ENCODE results near the gene OR11L1.

The OR11L1 gene

GRCh38 chr1:247841796-247842195, at the start of gene OR11L1:
Gene OR11L1 (minus strand): TSS chr1:247841896. CDS start chr1:247841896, 0 bp downstream.
- FAIRE-seq: no peak

GRCh38 chr1:247884797-247885413, 43.2 kb upstream of the OR11L1 start:
- peak; percentile 79 for FAIRE-seq

More at GRCh38 chr1:247841796-247842195, at the start of gene OR11L1:
- no peak for DNase-seq (ENCODE audit: insufficient read length, low spot score)

GRCh38 chr1:247883346-247883745, 41.6 kb upstream of the OR11L1 start:
- DNase-seq (ENCODE audit: insufficient read length, low spot score): no peak
- no peak for FAIRE-seq

More at GRCh38 chr1:247884797-247885413, 43.2 kb upstream of the OR11L1 start:
- DNase-seq (ENCODE audit: insufficient read length, low spot score): no peak

GRCh38 chr1:247865416-247865815, 23.7 kb upstream of the OR11L1 start:
- FAIRE-seq (no peak), DNase-seq (ENCODE audit: insufficient read length, low spot score) (no peak)

DNA sequence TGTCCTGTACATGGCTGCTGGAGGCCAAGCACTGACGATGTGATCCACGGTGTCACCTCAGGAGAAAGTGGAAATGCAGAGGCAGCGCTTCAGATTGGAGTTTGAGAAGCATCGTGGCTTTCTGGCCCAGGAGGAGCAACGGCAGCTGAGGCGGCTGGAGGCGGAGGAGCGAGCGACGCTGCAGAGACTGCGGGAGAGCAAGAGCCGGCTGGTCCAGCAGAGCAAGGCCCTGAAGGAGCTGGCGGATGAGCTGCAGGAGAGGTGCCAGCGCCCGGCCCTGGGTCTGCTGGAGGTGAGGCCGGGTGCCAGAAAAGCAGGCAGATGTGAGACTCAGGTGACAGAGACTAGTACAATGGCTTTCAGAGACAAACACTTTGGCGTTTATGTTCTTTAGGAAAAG, 22.9 kb upstream of the OR11L1 start:
- no peak for FAIRE-seq
- DNase-seq (ENCODE audit: insufficient read length, low spot score): no peak

DNA sequence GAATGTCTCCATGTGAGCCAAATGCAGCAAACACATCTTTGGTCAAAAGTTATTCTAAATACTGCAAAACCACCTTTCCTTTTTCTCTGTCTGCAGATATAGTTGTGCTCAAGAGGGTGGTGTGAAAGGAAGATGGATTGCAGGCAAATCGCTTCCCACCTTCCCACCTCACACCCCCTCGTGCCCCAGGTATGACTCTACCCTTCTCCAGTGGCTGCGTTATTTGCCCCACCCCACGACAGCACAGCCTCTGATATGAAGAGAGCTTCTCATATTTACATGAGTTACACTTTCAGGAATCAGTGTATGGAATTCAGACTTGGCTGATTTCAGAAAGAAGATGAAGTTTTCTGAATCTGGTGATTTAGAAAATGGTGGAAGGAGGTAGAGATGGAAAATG, 21.1 kb upstream of the OR11L1 start:
- FAIRE-seq (no peak), DNase-seq (ENCODE audit: insufficient read length, low spot score) (no peak)

DNA sequence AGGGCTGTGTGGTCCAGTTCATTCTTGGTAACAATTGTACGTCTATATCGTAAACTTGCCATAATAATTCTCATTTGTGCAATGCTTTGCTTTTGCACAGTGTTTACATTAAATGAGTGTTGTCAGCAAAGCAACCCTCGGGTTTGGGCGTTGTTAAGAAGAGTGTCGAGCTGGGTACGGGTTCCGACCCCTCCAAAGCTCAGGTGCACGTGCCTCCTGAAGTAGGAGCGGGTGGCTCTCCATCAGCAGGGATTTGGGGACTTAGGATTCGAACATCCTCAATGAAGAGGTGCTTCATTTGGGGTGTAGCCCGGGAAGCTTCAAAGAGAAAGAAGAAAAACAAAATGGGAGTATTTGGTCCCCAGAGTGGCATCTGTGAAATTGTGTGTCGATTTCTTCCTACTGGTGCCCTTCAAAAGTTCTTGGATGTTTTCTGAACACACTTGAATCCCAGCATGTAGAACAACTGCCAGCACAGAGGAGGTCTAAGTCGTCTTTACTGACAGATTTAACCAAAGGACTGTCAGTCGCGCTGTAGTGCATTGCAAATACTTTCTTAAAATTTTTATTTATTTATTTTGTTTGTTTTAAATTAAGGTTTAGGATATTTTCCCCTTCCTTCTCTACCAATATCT, 16.4 kb upstream of the OR11L1 start:
- DNase-seq (ENCODE audit: insufficient read length, low spot score) (no peak), FAIRE-seq (no peak)

GRCh38 chr1:247857069-247857984, 15.6 kb upstream of the OR11L1 start, which contains the start of gene TRIM58:
Gene TRIM58 (plus strand): TSS chr1:247857187. CDS start chr1:247857247, 60 bp downstream.
- DNase-seq (ENCODE audit: insufficient read length, low spot score) (no peak), FAIRE-seq (no peak)

DNA sequence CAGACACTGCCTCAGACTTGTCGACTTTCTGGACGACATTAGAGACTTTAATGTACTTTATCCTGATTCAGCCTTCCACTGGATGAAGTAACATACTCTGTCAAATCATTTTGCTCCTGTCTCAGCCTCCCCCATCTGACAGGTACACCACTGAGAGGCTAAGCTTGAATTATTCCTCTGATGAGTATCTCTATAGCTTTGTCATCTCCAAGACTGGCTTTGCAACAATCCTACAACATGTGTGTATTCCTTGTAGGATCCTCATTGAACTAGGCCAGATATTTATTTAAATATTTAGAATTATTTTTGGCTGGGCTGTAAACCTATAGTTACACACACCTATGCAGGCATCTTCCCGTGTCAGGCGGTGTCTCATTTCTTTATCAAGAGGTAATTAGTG, 14.2 kb upstream of the OR11L1 start:
- FAIRE-seq (no peak), DNase-seq (ENCODE audit: insufficient read length, low spot score) (no peak)

GRCh38 chr1:247854899-247855545, 13.3 kb upstream of the OR11L1 start:
- DNase-seq (ENCODE audit: insufficient read length, low spot score): no peak
- no peak for FAIRE-seq

DNA sequence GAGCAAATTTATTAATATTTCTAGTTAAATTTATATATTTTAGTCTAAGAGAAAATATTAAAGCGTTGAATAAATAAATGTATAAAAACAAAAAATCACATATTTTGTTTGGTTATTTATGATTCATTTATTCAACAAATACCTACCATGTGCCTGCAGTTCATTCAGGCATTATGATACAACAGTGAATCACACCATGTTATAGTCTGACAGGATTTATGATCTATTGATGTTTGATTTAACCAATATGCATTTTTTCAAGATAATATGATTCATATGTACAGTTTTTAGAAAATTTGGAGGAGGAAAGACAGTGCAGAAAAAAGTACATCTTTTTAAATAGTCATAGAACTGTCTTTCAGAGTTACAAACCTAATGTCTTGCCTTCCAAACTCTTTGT, 7.9 kb upstream of the OR11L1 start:
- no peak for FAIRE-seq
- DNase-seq (ENCODE audit: insufficient read length, low spot score): peak; percentile 45

GRCh38 chr1:247848346-247848745, 6.7 kb upstream of the OR11L1 start:
- DNase-seq (ENCODE audit: insufficient read length, low spot score) (no peak), FAIRE-seq (no peak)

GRCh38 chr1:247845693-247846017, 4.0 kb upstream of the OR11L1 start:
- DNase-seq (ENCODE audit: insufficient read length, low spot score) (no peak), FAIRE-seq (no peak)

DNA sequence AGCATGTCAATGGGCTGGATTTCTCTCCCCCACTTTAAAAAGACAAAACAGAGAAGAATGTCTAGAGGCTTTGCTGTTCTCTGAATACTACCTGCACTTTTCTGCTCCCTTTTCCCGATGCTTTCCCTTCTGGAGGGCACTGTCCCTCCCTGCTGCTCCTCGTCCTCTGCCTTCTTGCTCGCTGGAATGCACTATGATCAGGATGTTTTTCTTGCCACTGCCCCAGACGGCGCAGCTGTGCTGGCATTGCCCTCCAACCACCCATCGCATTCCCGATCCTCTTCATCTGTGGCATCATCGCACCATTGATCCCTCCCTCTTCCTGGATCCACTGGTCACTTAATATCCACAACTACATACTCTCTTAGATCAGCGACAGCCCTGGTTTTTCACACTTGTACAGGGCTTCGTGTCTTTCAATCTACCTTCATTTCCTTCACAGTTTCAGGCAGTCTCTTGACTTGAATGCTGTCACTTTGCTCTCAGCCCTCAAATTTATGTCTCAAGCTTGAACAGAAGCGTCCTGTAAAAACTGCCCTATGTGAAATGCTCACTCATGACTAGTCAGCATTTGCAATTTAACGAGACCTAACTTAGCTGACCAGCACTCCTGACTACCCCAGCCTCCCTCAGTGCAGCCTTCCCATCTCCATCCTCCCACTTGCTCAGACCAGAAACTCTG, 3.5 kb upstream of the OR11L1 start:
- FAIRE-seq: no peak

DNA sequence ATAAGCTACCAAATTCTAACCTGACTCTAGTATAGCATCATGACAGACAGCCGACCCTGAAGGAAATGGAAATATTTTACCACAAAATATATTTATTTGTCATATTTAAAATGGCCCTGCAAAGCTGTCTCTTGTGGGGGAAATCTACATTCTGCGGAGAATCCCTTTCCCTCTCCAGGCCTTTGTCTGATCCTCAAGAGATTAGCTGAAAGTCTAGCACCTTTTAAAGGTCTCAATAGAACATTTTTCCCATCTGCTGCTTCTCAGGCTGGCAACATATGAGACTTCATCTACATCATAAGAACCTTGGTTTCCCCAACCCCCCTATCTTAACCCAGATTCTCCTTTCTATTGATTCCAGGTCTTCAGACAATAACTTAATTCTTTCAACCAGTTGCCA, 1.7 kb upstream of the OR11L1 start:
- FAIRE-seq (no peak), DNase-seq (ENCODE audit: insufficient read length, low spot score) (no peak)

More for the DNA sequence above, 3.5 kb upstream of the OR11L1 start:
- DNase-seq (ENCODE audit: insufficient read length, low spot score): no peak

DNA sequence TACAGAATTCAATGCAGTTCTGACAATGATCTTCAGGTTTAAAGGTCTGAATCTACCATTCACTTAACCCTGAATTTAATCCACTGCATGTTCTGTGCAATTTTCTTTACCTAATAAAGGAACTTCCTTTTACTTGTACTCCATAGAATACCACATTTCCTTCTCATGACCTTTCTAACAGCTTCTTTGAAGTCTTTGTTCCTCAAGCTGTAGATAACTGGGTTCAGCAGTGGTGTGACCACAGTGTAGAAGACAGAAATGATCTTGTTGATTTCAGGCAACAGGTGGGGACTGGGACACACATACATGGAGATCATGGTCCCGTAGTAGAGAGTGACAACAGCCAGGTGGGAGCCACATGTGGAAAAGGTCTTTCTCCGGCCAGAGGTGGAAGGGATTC, 878 bp downstream of the OR11L1 start:
- DNase-seq (ENCODE audit: insufficient read length, low spot score) (no peak), FAIRE-seq (no peak)

- FAIRE-seq (no peak), DNase-seq (ENCODE audit: insufficient read length, low spot score) (no peak)
Measured at GRCh38 chr1:247833601-247834000, 8.1 kb downstream of the OR11L1 start.

GRCh38 chr1:247829656-247830055, 12.0 kb downstream of the OR11L1 start:
- FAIRE-seq: no peak
- DNase-seq (ENCODE audit: insufficient read length, low spot score): no peak

DNA sequence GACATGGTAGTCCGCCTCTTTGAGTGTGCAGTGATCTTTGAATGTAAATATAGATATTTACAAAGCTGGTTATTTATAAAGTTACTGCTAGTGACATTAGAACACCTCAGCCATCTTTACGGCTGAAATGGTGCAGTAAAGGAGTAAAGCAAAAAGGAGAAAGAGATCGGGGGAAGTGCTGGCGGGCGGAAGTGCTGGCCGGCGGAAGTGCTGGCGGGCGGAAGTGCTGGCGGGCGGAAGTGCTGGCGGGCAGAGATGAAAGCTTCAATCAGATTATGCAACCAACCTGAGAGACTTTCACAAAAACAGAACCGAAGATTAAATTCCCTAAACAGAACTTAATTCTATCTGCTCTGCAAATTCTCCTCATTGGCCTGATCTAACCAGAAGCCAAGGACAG, 16.3 kb downstream of the OR11L1 start:
- FAIRE-seq (no peak), DNase-seq (ENCODE audit: insufficient read length, low spot score) (no peak)

DNA sequence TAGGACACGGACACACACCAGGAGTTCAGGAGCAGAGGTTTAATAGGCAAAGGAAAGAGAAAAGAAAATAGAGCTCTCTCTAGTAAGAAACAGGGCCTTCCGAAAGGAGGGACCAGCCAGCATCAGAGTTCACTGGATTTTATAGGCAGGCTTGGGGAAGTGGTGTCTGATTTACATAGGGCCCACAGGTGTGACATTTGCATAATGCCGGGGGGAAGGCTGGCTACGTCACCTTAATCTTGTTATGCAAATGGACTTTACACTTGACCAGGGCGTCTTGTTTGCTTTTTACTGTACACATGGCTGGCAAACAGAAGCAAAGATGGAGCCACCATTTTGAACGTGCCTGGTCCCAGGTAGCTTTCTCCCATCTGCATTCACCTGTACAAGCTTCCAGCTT, 17.7 kb downstream of the OR11L1 start, which contains the start of gene OR14A16:
TSS of gene OR14A16 (minus strand) at position 97 of the 400 bp plus-strand sequence. CDS start 8,390 bp downstream, outside the sequence.
- no peak for DNase-seq (ENCODE audit: insufficient read length, low spot score)
- FAIRE-seq: no peak
